DMS153 treated with DMSO at 0.1 percent for 48 hours (cell line): ENCODE results near the gene SEMA4D.
"Not testable (repeated sequence)": the region's sequence is repeated elsewhere in the genome, so short reads cannot be mapped to it uniquely, and the experiment has no call there.

Experiments
- DNase-seq: peaks from one replicate; lab custom pipeline; 2025; ENCODE audit not compliant: unreplicated experiment; lab: John Stamatoyannopoulos, UW

Gene SEMA4D

DNA sequence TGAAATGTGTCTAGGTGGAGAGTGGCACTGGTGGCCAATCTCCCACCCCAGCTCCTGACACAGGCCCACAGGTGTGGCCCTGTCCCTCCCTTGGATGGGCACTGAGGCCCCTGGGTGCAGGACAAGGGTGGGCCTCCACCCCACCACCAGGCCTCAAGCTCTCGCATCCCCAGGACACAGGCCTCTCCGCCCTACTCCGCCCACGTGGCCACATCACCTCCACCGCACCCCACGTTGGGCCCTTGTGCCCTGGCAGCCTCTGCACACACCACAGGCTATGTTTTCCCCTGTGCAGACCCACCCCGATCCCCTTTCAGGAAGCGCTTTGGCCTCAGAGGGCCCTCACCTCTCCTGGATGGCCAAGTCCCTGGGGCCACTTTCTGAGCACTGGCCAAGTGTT is 124.9 kb downstream of the SEMA4D start:
- DNase-seq, result no peak

DNA sequence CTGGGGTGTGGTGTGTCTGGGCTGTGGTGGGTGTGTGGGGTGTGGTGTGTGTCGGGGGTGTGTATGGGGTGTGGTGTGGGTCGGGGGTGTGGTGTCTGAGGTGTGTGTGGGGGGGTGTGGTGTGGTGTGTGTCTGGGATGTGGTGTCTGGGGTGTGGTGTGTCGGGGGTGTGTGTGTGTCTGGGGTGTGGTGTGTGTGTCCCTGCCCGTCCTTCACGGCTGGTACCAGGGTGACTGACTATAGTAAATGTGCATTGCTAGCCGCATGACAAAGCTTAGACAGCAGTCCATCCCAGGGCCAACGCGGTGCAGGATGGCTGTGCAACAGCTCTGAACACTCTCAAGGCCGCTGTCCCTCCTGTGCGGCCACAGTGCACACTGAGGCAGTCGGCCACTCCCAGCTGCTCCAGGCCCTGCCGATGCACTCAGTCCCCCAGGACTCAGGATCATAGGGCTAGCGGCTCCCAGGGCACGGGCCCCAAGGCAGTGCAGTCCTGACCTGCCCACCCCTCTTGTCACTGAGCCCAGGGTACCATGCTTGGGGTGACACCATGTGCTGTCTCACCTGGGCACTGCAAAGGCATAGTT is 125.6 kb downstream of the SEMA4D start:
- DNase-seq, result no peak

DNA sequence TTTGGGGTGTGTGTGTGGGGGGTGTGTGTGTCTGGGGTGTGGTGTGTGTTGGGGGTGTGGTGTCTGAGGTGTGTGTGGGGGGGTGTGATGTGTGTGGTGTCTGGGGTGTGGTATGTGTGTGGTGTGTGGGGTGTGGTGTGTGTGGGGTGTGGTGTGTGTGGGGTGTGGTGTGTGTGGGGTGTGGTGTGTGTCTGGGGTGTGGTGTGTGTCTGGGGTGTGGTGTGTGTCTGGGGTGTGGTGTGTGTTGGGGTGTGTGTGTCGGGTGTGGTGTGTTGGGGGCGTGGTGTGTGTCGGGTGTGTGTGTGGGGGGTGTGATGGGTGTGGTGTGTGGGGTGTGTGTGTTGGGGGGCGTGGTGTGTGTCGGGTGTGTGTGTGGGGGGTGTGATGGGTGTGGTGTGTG is 126.1 kb downstream of the SEMA4D start:
- not testable (repeated sequence) for DNase-seq

DNA sequence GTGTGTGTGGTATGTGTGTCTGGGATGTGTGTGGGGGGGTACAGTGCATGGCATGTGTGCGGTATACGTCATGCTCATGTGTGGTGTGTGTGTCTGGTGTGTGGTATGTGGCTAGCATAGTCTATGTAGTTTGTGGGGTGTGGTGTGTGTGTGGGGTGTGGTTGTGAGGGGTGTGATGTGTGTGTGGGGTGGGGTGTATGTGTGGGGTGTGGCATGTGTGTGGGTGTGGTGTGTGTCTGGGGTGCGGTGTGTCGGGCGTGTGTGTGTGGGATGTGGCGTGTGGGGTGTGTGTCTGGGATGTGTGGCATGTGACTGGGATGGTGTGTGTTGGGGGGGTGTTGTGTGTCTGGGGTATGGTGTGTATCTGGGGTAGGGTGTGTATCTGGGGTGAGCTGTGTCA is 127.3 kb downstream of the SEMA4D start:
- DNase-seq, result no peak

DNA sequence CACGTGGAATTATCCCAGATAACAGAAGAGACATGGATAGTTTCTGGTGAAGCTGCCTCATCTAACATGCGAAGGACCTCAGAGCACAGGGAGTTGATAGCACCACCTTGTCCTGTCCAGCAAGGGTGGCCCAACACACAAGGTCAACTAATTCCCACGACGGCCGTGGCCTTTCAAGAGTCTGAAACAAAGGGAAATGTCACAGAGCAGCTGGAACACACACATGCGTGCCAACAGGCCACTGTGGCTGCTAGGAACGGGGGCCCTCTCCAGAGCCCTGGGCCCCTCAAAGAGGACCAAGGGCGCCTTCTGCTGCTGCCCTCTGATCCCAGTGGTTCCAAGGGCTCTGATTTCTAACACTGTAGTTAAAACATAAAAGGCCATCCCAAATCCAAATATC is 128.9 kb downstream of the SEMA4D start:
- no peak for DNase-seq

DNA sequence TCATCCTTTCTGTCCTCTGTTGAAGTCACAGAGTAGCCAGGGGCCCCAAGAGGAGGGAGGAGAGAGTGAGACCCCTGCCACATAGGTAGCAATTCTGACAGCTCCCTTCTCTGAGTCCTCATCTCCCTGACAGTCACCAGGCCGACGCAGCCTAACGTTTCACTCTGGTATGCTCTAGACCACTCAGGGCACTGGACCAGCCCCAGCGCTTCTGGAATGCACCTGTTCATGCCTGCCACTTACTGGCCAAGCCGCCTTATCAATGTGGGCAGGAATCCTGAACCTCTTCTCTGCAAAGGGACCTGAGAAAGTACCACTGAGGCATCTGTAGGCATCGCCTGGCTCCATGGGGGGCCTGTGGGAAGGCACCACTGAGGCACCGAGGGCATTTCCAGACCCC is 129.4 kb downstream of the SEMA4D start:
- no peak for DNase-seq

DNA sequence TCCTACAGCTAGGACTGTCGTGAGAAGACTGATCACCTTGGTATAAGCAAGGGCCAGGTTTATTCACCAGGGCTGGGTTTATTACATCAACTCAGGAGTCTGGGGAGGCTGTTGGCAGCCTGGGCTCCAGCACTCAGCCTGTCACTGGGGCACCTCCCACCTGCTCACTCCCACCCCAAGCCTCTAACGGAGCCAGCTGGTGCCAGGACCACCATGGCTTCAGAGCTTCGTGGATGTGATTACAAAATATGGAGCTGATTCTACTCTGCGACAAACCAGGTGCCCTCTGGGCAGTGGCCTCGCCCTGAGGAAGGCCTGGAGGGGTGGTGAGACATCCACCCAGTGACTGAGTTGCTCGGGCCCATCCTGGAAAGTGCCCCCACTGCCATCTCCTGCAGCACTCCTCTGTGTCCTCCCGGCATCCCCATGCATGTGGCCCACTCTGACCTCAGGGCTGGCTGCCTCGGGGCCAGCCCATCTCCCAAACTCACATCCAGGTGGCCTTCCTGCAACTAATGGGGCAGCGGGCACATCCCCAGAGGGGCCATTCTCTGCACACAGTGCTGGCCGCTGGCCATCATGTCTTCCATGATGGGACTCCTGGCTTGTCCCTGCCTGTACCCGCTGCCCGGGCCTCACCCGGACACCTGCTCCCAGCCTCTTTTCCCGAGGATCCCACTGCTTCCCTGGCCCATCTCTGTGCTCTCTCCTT is 130.0 kb downstream of the SEMA4D start:
- DNase-seq, result no peak

DNA sequence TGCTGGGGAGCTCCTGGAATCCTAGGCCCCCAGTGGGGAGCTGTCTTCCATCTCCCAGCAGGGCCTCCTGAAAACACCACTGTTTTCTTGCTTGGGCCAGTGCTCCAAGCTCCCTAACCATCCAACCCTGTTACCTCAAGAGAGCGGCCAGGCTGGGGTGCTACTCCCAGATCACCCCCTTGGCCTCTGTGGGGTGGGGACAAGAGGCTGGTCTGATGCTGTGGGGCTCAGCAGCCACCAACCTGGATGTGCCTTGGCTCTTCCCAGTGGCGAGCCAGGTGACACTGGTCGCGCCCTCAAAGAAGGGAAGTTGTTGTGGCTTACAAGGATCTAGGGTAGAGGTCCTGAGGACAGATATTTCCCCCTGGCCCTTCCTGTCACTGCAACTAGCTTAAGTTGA is 130.6 kb downstream of the SEMA4D start:
- no peak for DNase-seq

DNA sequence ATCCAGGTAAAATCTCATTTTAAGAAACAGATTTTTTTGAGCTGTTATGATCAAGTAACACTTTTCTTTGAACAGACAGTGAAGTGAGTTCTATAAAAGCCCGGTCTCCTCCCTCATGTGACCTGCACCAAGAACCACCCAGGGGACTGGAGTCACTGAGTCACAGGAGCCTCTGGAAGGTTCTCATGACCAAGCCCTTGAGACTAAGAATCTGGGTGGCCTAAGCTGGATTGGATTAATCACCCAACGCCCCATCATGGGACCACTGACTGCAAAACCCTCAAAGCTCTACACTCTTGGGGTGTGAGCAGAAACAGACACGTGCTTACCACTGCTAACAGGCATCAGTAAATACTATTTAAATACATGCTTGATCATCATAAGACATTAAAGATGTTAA is 131.2 kb downstream of the SEMA4D start:
- no peak for DNase-seq

DNA sequence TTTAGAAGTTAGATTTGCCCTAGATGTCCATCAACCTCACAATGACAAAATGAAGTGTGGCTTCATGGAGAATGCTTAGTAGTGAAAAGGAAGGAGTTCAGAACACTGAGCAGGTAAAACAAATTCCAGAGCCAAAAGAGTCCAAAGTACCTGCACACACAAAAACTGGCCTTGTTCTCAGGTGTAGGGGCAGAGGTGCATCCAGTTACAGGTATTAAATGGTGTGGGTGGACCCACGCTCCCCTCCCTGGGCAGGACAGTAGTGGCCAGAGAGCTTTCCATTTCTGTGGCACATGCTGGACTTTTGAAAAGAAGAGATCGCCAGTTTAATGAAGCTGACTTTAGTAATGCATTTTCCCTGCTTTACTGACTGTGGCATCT is 132.4 kb downstream of the SEMA4D start:
- no peak for DNase-seq

DNA sequence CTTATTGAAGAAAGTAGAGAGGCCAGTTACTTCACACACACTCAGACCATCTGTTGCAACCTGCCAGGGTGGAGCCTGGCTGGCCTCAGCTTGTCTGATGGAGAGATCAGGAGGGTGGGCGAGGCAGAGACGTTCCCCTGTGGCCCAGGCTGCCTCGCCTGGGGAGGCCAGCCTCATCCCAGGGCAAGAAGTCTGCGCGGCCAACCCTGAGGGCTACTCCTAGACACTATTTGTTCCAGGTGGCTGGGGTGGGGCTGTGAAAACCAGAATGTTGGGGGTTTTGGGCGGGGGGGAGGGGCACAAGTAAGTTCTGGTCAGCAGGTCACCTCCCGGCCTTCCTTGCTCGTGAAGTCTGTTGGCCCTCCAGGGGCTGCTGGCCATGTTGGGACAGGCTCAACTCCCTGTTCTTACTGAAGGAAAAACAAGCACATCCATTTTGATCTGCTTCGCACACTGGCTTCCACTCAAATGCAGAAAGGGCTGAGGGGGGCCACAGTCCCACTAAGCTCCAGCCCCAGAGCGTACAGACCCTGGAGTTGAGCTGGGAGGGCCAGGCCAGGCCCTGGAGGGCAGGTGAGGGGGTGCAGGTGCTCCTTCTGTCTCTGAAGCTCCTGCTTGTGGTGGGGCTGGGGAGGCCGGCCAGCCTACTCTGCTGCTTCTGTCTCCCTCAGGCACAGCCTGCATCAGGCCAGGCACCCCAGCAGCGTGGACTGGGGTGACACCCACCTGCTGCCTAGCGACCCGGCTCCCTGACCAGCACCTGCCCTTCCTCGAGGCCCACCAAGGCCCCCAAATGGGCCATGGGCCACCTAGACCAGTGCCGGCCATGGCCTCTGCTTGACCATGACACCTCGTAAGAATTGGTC is 133.0 kb downstream of the SEMA4D start:
- no peak for DNase-seq

DNA sequence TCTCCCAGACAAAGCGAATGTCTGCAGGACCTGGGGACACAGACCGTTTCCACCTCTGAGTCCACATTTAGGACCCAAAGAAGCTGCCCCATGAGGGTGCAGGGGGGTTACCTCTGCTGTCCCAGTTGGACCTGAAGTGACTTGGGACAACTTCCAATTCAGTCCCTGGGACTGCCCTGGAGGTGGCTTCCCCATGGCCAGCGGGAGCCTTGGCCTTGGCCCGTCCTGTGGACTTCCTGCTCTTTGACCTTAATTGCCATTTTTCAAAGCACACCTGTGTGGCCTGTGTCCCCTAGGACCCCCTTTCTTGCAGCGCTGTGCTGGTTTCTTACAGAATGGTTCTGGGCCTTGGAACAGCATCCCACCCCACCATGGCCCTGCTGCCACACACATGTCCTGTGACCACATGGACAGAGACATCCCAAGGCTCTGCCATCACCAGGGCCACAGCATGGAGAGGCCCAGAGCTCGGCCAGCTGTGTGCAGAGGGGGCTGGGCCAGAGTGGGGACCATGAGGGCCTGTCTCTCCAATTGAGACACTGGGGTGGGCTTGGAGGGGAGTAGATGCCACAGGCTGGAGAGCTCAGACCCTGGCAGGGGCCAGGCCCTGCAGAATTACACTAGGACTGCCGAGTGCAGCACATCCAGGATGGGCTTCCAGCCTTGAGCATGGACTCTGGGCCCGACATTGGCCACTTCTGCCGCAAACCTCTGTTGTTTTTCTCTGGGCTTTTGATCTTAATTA is 133.8 kb downstream of the SEMA4D start:
- no peak for DNase-seq

DNA sequence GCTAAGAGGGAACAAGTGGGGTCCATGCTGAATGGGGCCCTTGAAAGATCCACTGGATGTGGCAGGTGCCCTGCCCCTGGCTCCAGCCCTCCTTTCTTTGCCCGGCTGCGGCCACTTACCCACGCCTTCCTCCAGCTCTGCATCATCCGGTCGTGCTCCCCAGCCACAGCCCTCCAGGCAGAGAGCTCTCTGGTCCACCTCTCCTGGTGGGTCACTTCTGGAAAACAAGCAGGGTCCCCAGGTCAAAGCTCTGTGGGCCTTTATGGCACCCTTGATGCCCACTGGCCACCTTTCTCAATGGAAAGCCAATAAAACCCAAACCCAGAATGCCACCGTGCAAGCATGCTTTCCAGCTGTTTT is 134.6 kb downstream of the SEMA4D start:
- DNase-seq, result no peak

DNA sequence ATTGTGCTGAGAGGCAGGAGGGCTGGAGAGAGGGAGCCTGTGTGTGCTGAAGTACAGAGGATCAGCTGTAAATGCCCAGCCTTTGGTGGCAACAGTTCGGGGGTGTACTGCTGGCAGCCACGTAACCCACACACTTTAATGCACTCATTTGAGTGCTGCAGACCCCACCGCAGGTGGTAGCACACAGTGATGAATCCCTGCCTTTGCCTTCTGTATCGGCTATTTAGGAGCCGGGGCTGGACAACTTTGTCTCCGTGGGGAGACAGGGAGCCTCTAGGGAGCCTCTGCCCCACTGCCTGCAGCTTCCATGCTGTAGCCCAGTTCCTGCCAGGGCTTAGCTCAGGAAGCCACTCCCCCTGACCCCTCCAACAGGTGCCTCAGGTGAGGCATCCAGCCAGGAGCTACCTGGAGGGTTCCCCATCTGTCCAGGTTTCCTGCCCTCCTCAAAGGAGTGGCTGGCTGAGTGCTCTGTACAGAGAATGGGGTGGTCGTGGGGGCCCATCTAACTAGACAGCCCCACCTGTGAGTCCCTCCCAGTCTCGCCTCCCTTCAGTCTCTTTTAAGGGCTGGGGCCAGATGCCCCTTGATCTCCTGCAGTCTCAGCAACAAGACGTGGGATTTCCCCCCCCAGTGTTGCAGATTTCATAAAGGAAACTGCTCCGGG is 135.1 kb downstream of the SEMA4D start:
- DNase-seq, result no peak

DNA sequence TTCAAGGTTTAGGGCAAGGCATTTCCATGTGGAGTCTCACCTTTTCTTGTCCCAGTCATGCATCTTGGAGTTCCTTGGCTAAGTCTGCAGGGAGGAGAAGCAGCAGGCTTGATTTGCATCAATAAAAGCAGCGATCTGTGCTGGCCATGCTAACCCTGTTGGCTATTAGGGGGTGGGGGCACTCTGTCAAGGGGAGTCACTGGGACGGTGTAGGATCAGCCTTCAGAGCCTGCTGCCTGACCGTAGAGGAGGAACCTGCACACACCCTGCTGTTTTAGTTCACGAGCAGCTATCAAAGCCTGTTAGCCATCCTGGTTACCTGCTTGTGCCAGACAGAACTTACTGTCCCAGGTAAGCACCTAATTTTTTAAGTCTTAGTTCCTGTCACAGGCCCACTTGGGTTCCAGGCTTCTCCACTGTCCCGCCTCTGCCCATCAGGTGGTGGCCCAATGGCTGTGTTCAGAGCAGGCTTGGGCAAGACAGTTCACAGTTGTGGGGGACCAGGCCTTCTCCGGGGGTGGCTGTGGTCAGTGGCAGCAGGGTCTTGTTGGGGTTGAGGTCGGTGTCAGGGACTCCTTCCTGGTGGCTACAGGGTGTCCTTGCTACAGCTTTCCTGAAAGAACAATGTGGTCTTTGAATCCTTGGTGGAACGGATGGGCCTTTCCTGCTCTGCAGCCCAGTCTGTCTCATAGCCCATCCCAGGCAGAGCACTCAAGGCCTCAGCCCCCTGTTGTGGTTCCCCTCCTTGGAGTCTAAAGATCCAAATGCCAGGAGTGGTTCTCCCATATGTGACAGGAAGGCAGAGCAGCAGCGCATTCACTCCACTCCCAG is 135.9 kb downstream of the SEMA4D start:
- no peak for DNase-seq

DNA sequence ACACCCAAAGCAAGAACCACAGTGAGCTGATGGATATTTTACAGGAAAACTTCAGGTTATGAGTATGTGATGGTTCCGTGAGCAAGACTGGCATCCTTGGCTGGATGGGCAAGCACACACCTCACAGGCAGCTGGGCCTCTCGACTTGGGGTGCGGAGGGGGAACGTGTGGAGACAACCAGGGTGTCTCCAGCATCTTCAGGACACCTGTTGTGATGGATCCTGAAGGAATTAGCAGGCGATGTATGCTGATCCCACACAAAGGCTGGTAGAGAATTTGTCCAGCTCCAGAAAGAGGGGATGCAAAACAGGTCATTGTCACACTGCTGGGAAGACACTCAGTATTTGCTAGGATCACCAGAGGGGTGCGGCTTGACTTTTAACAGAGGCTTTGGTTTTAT is 136.9 kb downstream of the SEMA4D start:
- no peak for DNase-seq

DNA sequence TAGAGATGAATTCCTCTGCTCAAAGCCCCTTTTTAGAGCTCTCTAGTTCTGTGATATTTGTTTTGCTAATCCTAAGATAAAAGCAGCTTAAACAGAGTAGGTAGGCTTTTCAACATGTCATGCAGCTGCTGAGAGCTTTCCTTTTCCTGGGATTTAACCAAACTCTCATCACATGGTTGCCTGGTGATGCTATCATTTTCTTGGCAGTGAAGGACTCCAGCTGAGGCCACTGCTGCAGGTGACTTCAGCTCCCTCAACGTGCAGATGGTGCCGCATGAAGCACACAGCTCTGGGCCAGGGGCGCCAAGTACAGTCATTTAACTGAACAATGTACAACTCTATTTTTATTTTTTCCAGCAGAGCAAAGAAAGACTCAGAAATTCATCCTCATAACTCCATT is 137.4 kb downstream of the SEMA4D start:
- no peak for DNase-seq

DNA sequence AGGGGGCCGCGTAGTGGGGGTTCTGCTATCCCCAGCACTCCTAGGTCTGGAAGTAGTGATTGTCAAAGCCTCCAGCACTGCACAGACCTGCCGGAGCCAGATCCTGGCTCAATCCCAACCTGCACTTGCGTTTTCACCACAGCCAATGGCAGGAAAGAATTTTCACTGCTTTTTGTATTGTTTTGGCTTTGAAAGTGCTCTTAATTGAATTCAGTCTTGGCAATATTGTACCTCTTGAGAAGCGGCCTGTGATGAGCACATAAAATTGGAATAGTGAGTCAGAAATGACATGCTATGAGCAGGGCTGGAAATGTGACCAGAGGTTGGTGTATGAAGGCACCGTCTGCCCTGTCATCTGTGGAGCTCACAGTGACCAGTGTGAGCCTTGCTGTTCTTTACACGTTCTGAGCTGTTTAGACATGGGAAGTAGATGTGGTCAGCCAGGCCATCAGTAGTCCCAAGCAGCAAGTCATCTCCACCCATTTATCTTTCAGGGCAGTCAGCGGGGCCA is 138.1 kb downstream of the SEMA4D start:
- no peak for DNase-seq

DNA sequence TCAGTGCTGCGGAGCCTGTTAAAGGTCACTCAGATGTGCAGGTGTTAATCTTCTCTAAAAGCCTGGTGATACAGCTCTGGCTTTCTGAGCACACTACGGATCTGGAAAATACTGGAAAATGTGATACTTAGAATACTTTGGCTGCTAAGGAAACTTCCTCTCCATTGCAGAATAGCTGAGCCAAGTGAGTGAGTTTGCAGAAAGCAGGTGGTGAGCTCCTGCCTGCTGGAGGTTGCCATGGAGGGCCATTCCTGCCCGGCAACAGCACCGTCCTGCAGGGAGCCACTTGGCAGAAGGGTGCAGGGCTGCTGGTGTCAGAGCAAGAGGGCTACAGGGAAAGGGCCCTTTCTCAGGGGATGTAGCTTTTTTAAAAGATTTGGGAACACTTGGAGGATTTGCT is 138.9 kb downstream of the SEMA4D start:
- DNase-seq, result peak; percentile 17

DNA sequence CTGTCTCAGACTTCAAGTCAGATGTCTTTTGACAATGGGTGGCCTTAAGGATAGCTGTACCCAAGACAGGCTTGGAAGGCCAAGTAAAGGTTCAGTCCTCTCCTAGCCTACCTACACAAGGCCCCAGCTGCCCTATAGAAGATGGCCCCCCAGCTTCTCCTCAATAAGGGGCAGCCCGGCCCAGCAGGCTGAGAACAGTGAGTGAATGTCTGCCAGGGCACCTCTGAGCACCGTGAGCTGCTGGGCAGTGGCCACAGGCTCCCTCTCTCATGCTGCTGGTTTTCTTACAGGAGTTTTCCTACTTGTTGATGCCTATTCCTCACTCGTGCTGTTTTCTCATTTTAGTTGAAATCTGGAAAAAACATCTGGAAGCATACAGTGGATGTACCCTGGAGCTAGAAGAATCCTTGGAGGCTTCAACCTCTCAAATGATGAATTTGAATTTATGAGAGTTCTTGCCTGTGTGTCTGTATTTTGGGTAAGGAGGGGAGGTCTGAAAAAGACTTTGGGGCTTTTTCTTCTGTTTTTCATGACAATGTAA is 139.5 kb downstream of the SEMA4D start:
- no peak for DNase-seq
